NCI-H1105 treated with DMSO at 0.1 percent for 48 hours (cell line): Measurements from ENCODE around the gene ESPL1.

Experiments used
- DNase-seq: peaks from one replicate; lab custom pipeline; 2025; lab: John Stamatoyannopoulos, UW

ESPL1 gene

DNA sequence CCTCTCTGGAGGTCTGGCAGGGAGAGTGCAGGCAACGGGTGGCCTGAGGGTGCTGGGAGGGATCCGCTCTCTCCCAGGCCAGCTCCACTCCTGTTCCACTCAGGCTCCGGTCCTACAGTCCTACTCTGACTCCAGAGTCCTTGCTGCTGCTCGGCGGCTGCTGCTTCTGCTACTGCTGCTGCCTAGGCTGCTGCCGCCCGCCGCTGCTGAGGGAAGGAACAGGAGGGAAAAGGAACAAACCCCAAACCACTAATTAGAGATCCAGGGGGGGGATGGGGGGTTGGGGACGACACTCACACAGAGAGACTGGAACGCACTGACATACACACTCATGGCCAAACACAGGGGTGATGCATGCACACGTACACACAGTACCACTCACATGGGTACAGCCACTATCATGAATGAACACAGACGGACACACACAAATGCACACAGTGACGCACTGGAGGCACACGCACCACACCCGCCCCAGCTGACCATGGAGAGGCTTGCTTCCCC is 68.1 kb downstream of the ESPL1 start, which contains the start of gene SP7:
Gene SP7, minus strand, starts transcription at position 174 of the 501 bp plus-strand sequence. CDS start 708 bp downstream, outside the sequence.
- no peak for DNase-seq

DNA sequence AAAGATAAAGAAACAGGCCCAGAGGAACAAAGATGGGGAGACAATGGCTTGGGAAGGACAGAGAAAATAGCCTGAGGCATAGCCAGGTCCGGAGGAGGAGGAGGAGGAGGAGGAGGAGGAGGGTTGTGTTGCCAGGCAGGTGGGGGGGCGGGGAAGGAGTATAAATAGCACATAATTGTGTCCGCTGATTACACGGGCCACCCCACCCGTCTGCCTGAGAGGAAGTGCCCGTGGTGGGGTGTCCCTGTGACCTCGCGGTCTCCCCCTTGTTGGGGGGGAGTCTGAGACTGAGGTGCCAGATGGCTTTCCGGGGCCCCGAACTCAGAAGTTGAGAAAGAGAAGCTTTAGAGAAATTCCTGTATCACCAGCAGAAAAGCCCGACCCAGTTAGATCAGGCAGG is 69.9 kb downstream of the ESPL1 start:
- no peak for DNase-seq

DNA sequence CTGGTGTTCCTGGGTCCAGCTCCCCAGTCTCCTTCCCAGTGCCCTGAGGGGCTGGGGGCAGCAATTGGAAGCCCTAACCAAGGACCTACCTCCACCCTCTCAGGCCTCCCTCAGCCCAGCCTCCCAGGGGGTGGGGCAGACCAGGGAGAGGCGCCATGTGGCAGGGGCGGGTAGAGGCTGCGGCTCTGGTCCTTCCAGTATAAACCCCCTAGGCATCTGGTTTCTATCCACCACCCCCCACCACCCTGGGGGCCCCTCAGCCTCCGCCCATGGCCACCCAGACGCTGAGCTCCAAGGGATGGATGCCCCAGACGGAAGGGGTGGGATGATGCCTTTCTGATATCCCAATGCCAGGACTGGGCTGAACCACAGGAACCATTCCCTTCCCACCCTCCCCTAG is 70.8 kb downstream of the ESPL1 start:
- no peak for DNase-seq

DNA sequence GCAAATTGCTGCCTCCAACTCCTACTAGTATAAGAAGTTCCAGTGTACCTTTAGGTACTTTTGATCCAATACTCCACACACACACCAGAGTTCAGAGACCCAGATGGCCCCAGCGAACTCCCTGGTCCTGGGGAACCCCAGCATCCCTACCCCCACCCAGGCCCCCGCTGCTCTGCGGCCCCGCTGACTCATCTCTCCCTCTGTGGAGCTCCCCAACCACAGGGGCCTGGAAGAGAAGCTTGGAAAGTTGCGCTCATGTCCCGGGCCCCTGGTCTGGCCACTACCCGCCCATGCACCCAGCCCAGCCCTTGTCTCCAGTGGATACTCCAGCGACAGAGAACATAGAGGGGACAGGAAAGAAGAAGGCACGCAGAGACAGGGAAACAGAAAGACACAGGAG is 72.3 kb downstream of the ESPL1 start:
- no peak for DNase-seq
